SU-DHL-6 (cell line): ENCODE results near the gene SGMS2.

Experiments
- CTCF ChIP-seq: fragments of 200-600 bp; sonication (generic); IDR thresholded peaks from one replicate; pipeline ENCODE4 v1.5.1; 2017; ENCODE audit warnings: antibody characterized with exemption, mild to moderate bottlenecking, low read length, moderate library complexity; ENCODE audit not compliant: insufficient read depth, poor library complexity, severe bottlenecking
- EZH2phosphoT487 ChIP-seq: fragments of 200-600 bp; sonication (generic), shearing (Covaris generic); conservative IDR thresholded peaks from 2 replicates; pipeline ENCODE4 v1.6.1; 2018; ENCODE audit warnings: mild to moderate bottlenecking, antibody characterized with exemption, low read length, moderate library complexity, mixed read lengths

GRCh38 chr4:107891299-107891698 lies 66.6 kb downstream of the SGMS2 start:
- no peak for TF ChIP-seq CTCF
- no peak for TF ChIP-seq EZH2phosphoT487
